MM.1S (cell line): ENCODE measurements around the gene ILK.

Experiments used
- DNase-seq: peaks from one replicate; pipeline ENCODE4 v3.0.0-alpha.2; 2015
- H2AFZ ChIP-seq: fragments of 300-600 bp; sonication (generic); 2 replicates; pipeline ENCODE4 v1.6.0; 2016; ENCODE audit warnings: antibody characterized with exemption, low read length
- H3F3A ChIP-seq: fragments of 300-600 bp; sonication (generic); 2 replicates; pipeline ENCODE4 v1.6.1; 2016; ENCODE audit warnings: mild to moderate bottlenecking, antibody characterized with exemption, low read length, moderate library complexity, mixed read lengths; ENCODE audit not compliant: insufficient read depth
- H3K27ac ChIP-seq: fragments of 300-600 bp; sonication (generic); 2 replicates; pipeline ENCODE4 v1.5.1; 2016; ENCODE audit warnings: mild to moderate bottlenecking, low read length
- H3K27me3 ChIP-seq: fragments of 300-600 bp; sonication (generic); replicated peaks from 2 replicates; pipeline ENCODE4 v1.6.0; 2016; ENCODE audit warnings: low read length; ENCODE audit not compliant: insufficient read depth
- H3K36me3 ChIP-seq: fragments of 300-600 bp; sonication (generic); replicated peaks from 2 replicates; pipeline ENCODE4 v1.6.1; 2016; ENCODE audit warnings: mild to moderate bottlenecking, low read length, mixed read lengths; ENCODE audit not compliant: insufficient read depth
- H3K4me1 ChIP-seq: fragments of 300-600 bp; sonication (generic); 2 replicates; pipeline ENCODE4 v1.6.1; 2016; ENCODE audit warnings: low read length, mixed read lengths
- H3K4me2 ChIP-seq: fragments of 300-600 bp; sonication (generic); 2 replicates; pipeline ENCODE4 v1.6.0; 2016; ENCODE audit warnings: low read depth, low read length
- H3K4me3 ChIP-seq: fragments of 300-600 bp; sonication (generic); 2 replicates; pipeline ENCODE4 v1.5.1; 2016; ENCODE audit warnings: low read length, mixed read lengths
- H3K79me2 ChIP-seq: fragments of 300-600 bp; sonication (generic); 2 replicates; pipeline ENCODE4 v1.6.1; 2016; ENCODE audit warnings: mixed run types, low read length, mixed read lengths
- H3K9ac ChIP-seq: fragments of 300-600 bp; sonication (generic); 2 replicates; pipeline ENCODE4 v1.6.1; 2016; ENCODE audit warnings: low read length, mixed read lengths
- H3K9me2 ChIP-seq: fragments of 300-600 bp; sonication (generic); replicated peaks from 2 replicates; pipeline ENCODE4 v1.6.1; 2016; ENCODE audit warnings: mild to moderate bottlenecking, low read length, mixed read lengths; ENCODE audit not compliant: insufficient read depth
- H3K9me3 ChIP-seq: fragments of 300-600 bp; sonication (generic); replicated peaks from 2 replicates; pipeline ENCODE4 v1.6.1; 2016; ENCODE audit warnings: mild to moderate bottlenecking, low read length, mixed read lengths; ENCODE audit not compliant: insufficient read depth
- H4K20me1 ChIP-seq: fragments of 300-600 bp; sonication (generic); 2 replicates; pipeline ENCODE4 v1.6.1; 2016; ENCODE audit warnings: mild to moderate bottlenecking, low read length, moderate library complexity, mixed read lengths; ENCODE audit not compliant: insufficient read depth
- EZH2 ChIP-seq: fragments of 300-600 bp; sonication (generic); optimal IDR thresholded peaks from 2 replicates; pipeline ENCODE3; 2017; ENCODE audit warnings: low read depth, mild to moderate bottlenecking, antibody characterized with exemption, low read length, mixed read lengths
- EZH2phosphoT487 ChIP-seq: fragments of 300-600 bp; sonication (generic); IDR thresholded peaks from 2 replicates; pipeline ENCODE4 v1.6.1; 2018; ENCODE audit warnings: antibody characterized with exemption, low read length
- TF ChIP-seq, protein P1 (sequence below): fragments of 300-600 bp; sonication (generic); IDR thresholded peaks from 2 replicates; pipeline ENCODE4 v1.5.1; 2016; ENCODE audit warnings: antibody characterized with exemption, low read length, mixed read lengths

The ILK gene

DNA sequence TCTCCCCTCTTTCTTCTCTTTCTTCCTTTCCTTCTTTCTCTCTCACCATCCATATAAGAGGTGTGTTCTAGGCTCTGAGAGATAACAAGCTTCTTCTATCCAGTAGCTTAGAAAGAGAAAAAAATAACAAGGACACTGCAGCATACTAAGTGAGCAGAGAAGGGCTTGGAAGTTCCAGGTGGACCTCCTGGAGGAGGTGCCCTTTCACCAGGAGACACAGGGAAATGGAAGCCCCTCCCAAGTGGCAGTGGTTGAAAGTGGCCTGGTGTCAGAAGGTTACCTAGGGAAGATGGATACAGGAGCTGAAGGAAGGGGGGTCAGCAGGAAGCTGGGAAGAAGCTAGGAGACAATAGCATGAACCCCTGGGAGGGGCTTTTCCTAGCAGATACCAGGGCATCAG lies 46.5 kb downstream of the ILK start:
- no peak overlapping the region for H3K4me3 ChIP-seq
- no peaks in the 10 kb centered on the region for H3K79me2 ChIP-seq
- TF ChIP-seq, protein P1, sequence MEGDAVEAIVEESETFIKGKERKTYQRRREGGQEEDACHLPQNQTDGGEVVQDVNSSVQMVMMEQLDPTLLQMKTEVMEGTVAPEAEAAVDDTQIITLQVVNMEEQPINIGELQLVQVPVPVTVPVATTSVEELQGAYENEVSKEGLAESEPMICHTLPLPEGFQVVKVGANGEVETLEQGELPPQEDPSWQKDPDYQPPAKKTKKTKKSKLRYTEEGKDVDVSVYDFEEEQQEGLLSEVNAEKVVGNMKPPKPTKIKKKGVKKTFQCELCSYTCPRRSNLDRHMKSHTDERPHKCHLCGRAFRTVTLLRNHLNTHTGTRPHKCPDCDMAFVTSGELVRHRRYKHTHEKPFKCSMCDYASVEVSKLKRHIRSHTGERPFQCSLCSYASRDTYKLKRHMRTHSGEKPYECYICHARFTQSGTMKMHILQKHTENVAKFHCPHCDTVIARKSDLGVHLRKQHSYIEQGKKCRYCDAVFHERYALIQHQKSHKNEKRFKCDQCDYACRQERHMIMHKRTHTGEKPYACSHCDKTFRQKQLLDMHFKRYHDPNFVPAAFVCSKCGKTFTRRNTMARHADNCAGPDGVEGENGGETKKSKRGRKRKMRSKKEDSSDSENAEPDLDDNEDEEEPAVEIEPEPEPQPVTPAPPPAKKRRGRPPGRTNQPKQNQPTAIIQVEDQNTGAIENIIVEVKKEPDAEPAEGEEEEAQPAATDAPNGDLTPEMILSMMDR = no peak
- TF ChIP-seq EZH2phosphoT487 (no peak), EZH2 (no peak)
- no peak for DNase-seq
- no peaks in the 10 kb centered on the region for H3F3A ChIP-seq
- H3K4me2 ChIP-seq = no peak overlapping the region
- H3K36me3 ChIP-seq = no peaks in the 10 kb centered on the region
- H2AFZ ChIP-seq = no peak overlapping the region
- no peaks in the 10 kb centered on the region for H3K9me3 ChIP-seq
- no peaks in the 10 kb centered on the region for H3K4me1 ChIP-seq
- H3K27me3 ChIP-seq = peaks cover 27% of the 10 kb centered on the region; the same call in 1 of the 2 replicates
- H3K9ac ChIP-seq = no peak overlapping the region
- no peaks in the 10 kb centered on the region for H3K9me2 ChIP-seq
- no peak overlapping the region for H3K27ac ChIP-seq
- H4K20me1 ChIP-seq = no peaks in the 10 kb centered on the region

DNA sequence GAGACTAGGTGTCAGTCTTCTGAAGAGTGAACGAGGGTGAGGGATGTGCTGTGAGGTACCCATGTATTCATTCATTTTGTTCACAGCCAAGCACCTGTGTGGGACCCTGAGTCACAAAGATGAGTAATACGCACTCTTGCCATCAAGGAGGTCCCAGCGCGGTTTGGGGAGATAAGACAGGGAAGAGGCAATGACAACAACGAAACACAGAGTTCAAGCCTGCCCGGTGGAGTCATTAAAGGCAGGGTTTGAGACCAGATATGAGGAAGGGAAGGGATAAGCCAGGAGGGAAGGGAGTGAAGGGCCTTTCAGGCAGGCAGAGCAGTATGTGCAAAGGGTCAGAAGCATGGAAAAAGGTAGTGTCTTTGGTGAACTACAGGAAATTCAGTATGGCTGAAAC lies 47.4 kb downstream of the ILK start:
- H3K4me3 ChIP-seq = no peak overlapping the region
- peaks cover 28% of the 10 kb centered on the region; the same call in 1 of the 2 replicates for H3K27me3 ChIP-seq
- no peak overlapping the region for H3K9ac ChIP-seq
- no peaks in the 10 kb centered on the region for H3K36me3 ChIP-seq
- DNase-seq = no peak
- no peak overlapping the region for H2AFZ ChIP-seq
- H3F3A ChIP-seq = no peaks in the 10 kb centered on the region
- H3K9me3 ChIP-seq = no peaks in the 10 kb centered on the region
- no peak for TF ChIP-seq EZH2
- TF ChIP-seq, protein P1 = no peak
- no peak for TF ChIP-seq EZH2phosphoT487
- H3K4me1 ChIP-seq = no peaks in the 10 kb centered on the region
- no peaks in the 10 kb centered on the region for H4K20me1 ChIP-seq
- no peaks in the 10 kb centered on the region for H3K9me2 ChIP-seq
- H3K27ac ChIP-seq = no peak overlapping the region
- H3K79me2 ChIP-seq = no peaks in the 10 kb centered on the region
- no peak overlapping the region for H3K4me2 ChIP-seq

DNA sequence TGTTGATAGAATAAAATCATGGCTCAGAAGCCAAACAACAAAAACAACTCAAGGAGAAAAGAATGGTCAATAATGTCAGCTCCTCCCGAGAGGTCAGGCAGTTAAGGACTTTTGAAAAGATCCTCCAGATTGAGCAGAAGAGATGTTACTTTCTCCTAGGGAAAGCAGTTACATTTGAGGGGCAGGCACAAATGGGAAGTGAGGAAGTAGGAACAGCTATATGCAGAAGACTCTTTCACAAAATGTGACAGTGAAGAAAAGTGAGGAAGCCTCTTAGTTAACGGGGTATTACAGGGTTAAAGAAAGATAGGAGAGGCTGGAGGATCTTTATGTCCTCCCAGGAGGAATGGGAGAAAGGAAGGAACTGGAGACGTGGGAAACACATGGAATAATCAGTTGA lies 48.6 kb downstream of the ILK start:
- no peaks in the 10 kb centered on the region for H3K79me2 ChIP-seq
- no peaks in the 10 kb centered on the region for H3K4me1 ChIP-seq
- H2AFZ ChIP-seq = no peak overlapping the region
- H3K27ac ChIP-seq = no peak overlapping the region
- DNase-seq = no peak
- H3K9me3 ChIP-seq = no peaks in the 10 kb centered on the region
- H3K9ac ChIP-seq = no peak overlapping the region
- H3K4me2 ChIP-seq = no peak overlapping the region
- TF ChIP-seq EZH2 = no peak
- TF ChIP-seq EZH2phosphoT487 = no peak
- TF ChIP-seq, protein P1 = no peak
- no peaks in the 10 kb centered on the region for H3K9me2 ChIP-seq
- H3F3A ChIP-seq = no peaks in the 10 kb centered on the region
- H4K20me1 ChIP-seq = no peaks in the 10 kb centered on the region
- no peak overlapping the region for H3K4me3 ChIP-seq
- peaks cover 40% of the 10 kb centered on the region for H3K27me3 ChIP-seq
- H3K36me3 ChIP-seq = no peaks in the 10 kb centered on the region
